Breast epithelium (tissue), 4 donors: ENCODE results near the gene CTDSPL. TPM values are rescaled to one million over a fixed set of nuclear protein-coding genes. Genes with fewer than 3 reads are reported as not detected.

Experiments
- DNase-seq, 2 donors: peaks; one replicate each; pipeline ENCODE4 v3.0.0-alpha.2; 2019; ENCODE audit warnings: low spot score in 2 of 2
- H3K27ac ChIP-seq, 2 donors: fragments of 200-600 bp; sonication (generic) in 1 of 2; one replicate each; pipeline ENCODE4 v1.5.1; 2016 to 2019; ENCODE audit warnings: mild to moderate bottlenecking in 1 of 2
- H3K27me3 ChIP-seq, 2 donors: fragments of 200-600 bp; sonication (generic) in 1 of 2; one replicate each; pipeline versions ENCODE4 v1.5.1 to v1.6.0; 2017 to 2019; ENCODE audit warnings: control low read depth in 1 of 2, mild to moderate bottlenecking in 1 of 2
- H3K36me3 ChIP-seq: fragments of 200-600 bp; one replicate; pipeline ENCODE4 v1.5.1; 2019
- H3K4me1 ChIP-seq, 2 donors: fragments of 200-600 bp; sonication (generic); one replicate each; pipeline ENCODE4 v1.5.1; 2016 to 2019; ENCODE audit warnings: control low read depth in 1 of 2
- H3K4me3 ChIP-seq, 3 donors: fragments of 200-600 bp; sonication (generic); 1 replicate in 2 of 3; 2 replicates in 1 of 3; pipeline ENCODE4 v1.5.1; 2016 to 2019; ENCODE audit warnings: mild to moderate bottlenecking in 3 of 3, moderate library complexity in 2 of 3
- H3K9me3 ChIP-seq, 2 donors: fragments of 200-600 bp; sonication (generic) in 1 of 2; one replicate each; pipeline ENCODE4 v1.5.1; 2016 to 2019; ENCODE audit warnings: control low read depth in 1 of 2
- POLR2A ChIP-seq: fragments of 450-650 bp; IDR thresholded peaks from one replicate; pipeline ENCODE4 v1.6.1; 2016; ENCODE audit warnings: antibody characterized with exemption, mild to moderate bottlenecking, moderate library complexity
- POLR2AphosphoS5 ChIP-seq, 3 donors: sonication (generic); formaldehyde crosslinking; IDR thresholded peaks; one replicate each; pipeline ENCODE4 v1.6.1; 2017; ENCODE audit warnings: antibody characterized with exemption in 3 of 3
- intact Hi-C: fragments of 100-400 bp; cut with DNase I; formaldehyde crosslinking; loops from one replicate; pipeline ENCODE4 v1.15.1; 2023; ENCODE audit warnings: low total_unique reads
- total RNA-seq, 3 donors: library from RNA; depleted of rRNA; stranded (reverse); fragments of >200 nt; gene quantifications; one replicate each; pipeline ENCODE4 v1.1.0, GENCODE V29; 2016
- TF ChIP-seq, protein P1 (sequence below), 3 donors: fragments of 450-650 bp; IDR thresholded peaks; one replicate each; pipeline ENCODE4 v1.5.1; 2016 to 2017; ENCODE audit warnings: antibody characterized with exemption in 3 of 3, mild to moderate bottlenecking in 3 of 3, moderate library complexity in 3 of 3

CTDSPL gene
- total RNA-seq, 3 donors from 2014 or later, result 40.0 to 80.8 (median 63.1) TPM

DNA sequence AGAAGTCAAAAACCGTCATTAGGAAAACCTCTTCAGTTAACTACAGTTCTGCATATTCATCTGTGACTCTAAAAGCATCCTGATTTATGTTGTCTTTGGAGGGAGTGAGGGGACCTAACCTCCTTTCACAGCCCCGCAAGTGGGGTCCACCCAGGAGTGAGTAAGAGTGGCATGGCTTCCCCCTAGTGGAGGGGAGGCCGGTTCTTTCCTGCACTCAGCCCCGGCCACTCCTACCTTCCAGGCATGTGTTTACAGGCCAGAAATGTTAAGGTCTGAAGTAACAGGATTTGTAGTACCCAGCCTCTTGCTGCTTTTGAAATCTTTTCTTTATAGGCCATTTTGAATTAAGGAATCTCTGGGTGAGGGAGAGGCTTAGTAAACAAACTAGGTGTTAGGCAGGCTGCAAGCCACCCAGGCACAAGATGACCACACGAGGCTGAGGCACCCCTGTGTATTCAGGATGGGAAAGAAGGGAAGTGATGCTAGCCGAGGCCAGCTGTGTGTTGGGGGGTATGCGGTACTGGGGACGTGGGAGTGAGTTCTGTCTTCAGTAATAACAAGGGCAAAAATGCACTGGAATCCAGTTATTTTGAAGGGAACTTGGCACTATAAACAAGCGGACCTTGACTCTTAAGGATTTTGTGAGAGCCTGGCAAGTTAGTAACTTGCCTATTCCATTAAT lies 50.5 kb downstream of the CTDSPL start:
- Histone ChIP-seq H3K36me3 (no peaks in the 10 kb centered on the region), H3K27me3 (no peaks in the 10 kb centered on the region), H3K4me1 (peaks cover 0 to 11% of the 10 kb centered on the region in 2 donors), H3K9me3 (no peaks in the 10 kb centered on the region), H3K4me3 (no peak overlapping the region), H3K27ac (no peak overlapping the region)
- intact Hi-C loops, result no loop called here
- no peak for TF ChIP-seq POLR2AphosphoS5 (IDR thresholded peaks at IDR 0.05)
- TF ChIP-seq POLR2A, result no peak
- TF ChIP-seq, protein P1, sequence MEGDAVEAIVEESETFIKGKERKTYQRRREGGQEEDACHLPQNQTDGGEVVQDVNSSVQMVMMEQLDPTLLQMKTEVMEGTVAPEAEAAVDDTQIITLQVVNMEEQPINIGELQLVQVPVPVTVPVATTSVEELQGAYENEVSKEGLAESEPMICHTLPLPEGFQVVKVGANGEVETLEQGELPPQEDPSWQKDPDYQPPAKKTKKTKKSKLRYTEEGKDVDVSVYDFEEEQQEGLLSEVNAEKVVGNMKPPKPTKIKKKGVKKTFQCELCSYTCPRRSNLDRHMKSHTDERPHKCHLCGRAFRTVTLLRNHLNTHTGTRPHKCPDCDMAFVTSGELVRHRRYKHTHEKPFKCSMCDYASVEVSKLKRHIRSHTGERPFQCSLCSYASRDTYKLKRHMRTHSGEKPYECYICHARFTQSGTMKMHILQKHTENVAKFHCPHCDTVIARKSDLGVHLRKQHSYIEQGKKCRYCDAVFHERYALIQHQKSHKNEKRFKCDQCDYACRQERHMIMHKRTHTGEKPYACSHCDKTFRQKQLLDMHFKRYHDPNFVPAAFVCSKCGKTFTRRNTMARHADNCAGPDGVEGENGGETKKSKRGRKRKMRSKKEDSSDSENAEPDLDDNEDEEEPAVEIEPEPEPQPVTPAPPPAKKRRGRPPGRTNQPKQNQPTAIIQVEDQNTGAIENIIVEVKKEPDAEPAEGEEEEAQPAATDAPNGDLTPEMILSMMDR (IDR thresholded peaks at IDR 0.05), result no peak
- no peak for DNase-seq

DNA sequence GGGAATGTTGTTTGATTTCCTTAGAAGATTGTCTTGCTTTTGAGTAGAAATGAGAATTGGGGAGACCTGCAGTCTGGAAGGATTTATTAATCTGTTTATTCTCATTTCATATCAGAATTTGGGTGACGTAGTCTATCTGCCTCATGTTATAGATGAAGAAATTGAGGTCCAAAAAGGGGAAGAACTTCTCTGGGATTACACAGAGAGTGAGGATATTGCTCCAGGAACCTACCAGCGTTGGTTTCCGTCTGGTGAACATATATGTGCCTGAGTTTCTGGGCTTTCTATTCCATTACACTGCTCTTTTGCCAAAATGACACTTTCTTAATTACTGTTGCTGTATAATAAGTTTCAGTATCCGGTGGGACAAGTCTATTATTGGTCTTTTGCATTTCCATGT lies 51.8 kb downstream of the CTDSPL start:
- Histone ChIP-seq H3K9me3 (no peaks in the 10 kb centered on the region), H3K27me3 (no peaks in the 10 kb centered on the region), H3K36me3 (no peaks in the 10 kb centered on the region), H3K27ac (no peak overlapping the region), H3K4me1 (peaks cover 0 to 5% of the 10 kb centered on the region in 2 donors), H3K4me3 (no peak overlapping the region)
- DNase-seq, result no peak
- intact Hi-C loops, result no loop called here
- TF ChIP-seq, protein P1 (IDR thresholded peaks at IDR 0.05), result no peak
- TF ChIP-seq POLR2A (no peak), POLR2AphosphoS5 (IDR thresholded peaks at IDR 0.05) (no peak)

DNA sequence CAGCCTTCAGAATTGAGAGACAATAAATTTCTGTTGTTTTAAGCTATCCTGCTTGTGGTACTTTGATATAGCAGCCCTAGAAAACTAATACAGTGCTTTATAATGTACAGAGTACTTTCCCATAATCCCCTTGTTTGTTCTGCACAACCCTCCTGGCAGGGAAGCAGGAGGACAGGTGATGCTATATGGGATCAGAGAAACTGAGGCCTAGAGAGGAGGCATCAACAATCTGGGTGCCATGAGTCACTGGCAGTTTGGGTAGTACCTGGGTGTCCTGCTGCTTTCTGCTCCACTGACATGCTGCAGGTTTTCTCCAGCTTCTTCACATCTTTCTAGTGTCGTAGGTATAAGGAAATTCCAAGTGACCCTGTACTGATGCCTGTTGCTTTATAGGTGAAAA lies 55.0 kb downstream of the CTDSPL start:
- Histone ChIP-seq H3K4me1 (peaks cover 0 to 16% of the 10 kb centered on the region in 2 donors), H3K27me3 (no peaks in the 10 kb centered on the region), H3K4me3 (no peak overlapping the region), H3K27ac (no peak overlapping the region), H3K9me3 (no peaks in the 10 kb centered on the region), H3K36me3 (no peaks in the 10 kb centered on the region)
- DNase-seq, result no peak
- intact Hi-C loops, result no loop called here
- TF ChIP-seq, protein P1 (IDR thresholded peaks at IDR 0.05), result no peak

DNA sequence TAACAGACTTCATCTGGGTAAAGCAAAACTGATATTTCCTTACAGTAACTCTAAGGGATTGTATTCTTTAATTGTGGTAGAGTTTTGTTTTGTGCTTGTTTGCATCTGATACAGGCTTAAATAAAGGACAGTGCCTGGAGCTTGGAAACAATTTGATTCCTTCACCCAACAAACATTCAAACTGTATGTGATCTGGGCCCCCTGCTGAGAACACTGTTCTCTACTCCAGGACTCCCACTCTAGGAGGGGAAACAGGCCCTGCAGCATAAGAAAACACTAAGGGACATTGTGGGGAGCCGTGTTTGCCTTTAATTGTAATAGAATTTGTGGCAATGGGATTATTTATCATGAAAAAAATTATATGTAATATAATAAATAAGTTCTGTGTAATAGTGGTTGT lies 56.9 kb downstream of the CTDSPL start:
- Histone ChIP-seq H3K27ac (no peak overlapping the region), H3K4me1 (peaks cover 6 to 29% of the 10 kb centered on the region in 2 donors), H3K4me3 (no peak overlapping the region), H3K27me3 (no peaks in the 10 kb centered on the region), H3K9me3 (no peaks in the 10 kb centered on the region), H3K36me3 (no peaks in the 10 kb centered on the region)
- intact Hi-C loops, result no loop called here
- DNase-seq, result no peak
- TF ChIP-seq POLR2A, result no peak

DNA sequence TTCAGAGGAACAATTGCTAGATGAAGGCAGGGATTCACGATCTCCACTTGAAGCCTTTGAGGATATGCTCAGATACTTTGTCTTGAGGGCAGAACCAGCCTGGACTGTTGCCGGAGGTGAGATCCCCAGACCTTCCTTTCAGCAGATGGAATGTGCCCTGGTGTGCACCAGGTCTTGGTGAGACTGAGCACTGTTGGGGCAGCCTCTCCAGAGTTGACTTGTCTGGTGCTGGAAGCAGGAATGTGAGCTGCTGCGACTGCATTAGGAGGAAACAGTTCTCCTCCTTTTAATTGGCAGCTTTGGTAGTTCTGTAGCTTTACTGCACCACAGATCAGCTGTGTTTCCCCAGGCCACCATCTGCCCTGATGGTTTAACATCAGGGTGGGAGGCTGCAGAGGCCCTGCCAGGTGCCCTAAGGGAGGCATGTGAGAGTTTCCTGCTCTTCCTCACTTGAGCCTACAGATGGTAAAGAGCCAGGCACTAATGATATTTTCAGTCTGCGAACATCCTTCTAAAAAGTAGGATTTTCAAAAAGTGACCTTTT lies 58.5 kb downstream of the CTDSPL start:
- H3K36me3 ChIP-seq, result no peaks in the 10 kb centered on the region
- H3K9me3 ChIP-seq, result no peaks in the 10 kb centered on the region
- TF ChIP-seq, protein P1 (IDR thresholded peaks at IDR 0.05), result no peak
- TF ChIP-seq POLR2AphosphoS5 (IDR thresholded peaks at IDR 0.05), result no peak
- TF ChIP-seq POLR2A, result no peak
- peaks cover 6 to 29% of the 10 kb centered on the region in 2 donors for H3K4me1 ChIP-seq
- no peaks in the 10 kb centered on the region for H3K27me3 ChIP-seq
- DNase-seq, result no peak
- H3K27ac ChIP-seq, result peak overlapping the region; percentile 54 to 61
- intact Hi-C loops, result no loop called here
- no peak overlapping the region for H3K4me3 ChIP-seq
